Superior temporal gyrus (tissue), 1 donor: ENCODE data around the gene GOLGA6L22.
A peak's percentile ranks its signal among the peaks of the same experiment; 100 is the strongest.
"Not testable (repeated sequence)": the region's sequence is repeated elsewhere in the genome, so short reads cannot be mapped to it uniquely, and the experiment has no call there.

Source experiments
- DNase-seq: peaks from one replicate; pipeline ENCODE4 v3.0.0-alpha.2; 2016; ENCODE audit errors: extremely low spot score

GOLGA6L22 gene

GRCh38 chr15:22458603-22459002 is at the start of gene GOLGA6L22:
GOLGA6L22 (plus strand) TSS chr15:22458903; CDS start chr15:22458994, 91 bp downstream.
- DNase-seq = not testable (repeated sequence)

DNA sequence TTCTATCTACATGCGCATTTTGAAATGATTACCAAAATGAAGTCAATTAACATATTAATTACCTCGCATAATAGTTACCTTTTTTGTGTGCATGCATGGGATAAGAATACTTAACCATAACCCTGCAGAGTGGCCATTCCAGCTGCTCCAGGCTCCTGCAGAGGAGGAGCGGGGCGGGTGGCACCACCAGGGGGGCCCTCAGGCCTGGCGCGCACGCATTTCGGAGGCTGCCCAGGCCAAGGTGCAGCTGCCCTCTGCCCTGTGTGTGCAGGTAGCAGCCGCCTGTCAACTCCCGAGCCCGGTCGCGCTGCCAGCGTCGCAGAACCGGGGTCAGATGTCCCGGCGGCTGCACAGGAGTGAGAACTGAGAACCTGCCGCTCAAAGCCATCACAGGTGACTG is 41.4 kb upstream of the GOLGA6L22 start:
- DNase-seq = not testable (repeated sequence)

- not testable (repeated sequence) for DNase-seq
Observed at GRCh38 chr15:22417795-22418194, 40.9 kb upstream of the GOLGA6L22 start.

DNA sequence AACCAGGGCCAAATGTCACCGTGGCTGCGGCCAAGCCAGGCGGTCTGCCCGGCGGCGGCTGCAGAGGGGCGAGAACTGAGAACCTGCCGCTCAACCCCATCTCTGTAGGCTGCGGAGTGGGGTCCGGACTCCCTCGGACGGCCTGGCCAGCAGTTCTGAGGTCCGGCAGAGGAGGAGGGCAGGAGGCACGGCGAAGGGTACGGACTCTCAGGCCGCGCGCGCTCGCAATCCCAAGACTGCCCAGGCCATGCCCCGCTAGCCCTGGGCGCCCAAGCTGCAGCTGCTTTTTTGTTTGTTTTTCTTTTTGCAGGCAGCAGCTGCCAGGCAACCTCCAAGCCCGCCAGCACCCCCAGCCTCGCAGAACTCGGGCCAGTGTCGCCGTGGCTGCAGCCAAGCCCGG is 40.5 kb upstream of the GOLGA6L22 start:
- DNase-seq = not testable (repeated sequence)

- DNase-seq = peak; percentile 2
Observed at GRCh38 chr15:22418666-22419065, 40.0 kb upstream of the GOLGA6L22 start.

- not testable (repeated sequence) for DNase-seq
Observed at GRCh38 chr15:22420340-22420739, 38.4 kb upstream of the GOLGA6L22 start.

DNA sequence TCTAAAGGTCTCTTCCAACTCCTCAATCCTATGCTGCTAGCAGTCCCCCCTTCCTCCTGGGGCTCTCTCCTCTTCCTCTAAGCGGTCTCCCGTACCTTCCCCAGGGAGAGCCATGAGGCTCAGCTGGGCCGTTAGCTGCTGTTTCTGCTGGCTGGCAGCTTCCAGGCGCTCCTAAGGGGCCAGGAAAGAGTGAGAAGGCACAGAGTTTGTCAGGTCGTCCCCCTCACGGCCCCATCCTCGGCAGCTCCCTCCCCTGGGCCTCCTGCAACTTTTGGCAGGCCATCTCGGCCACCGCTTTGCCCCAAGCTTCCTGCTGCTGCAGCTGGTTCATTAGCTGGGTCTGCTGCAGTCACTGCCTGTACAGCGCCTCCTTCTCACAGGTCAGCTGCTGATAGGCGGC is 29.3 kb upstream of the GOLGA6L22 start:
- DNase-seq = not testable (repeated sequence)

DNA sequence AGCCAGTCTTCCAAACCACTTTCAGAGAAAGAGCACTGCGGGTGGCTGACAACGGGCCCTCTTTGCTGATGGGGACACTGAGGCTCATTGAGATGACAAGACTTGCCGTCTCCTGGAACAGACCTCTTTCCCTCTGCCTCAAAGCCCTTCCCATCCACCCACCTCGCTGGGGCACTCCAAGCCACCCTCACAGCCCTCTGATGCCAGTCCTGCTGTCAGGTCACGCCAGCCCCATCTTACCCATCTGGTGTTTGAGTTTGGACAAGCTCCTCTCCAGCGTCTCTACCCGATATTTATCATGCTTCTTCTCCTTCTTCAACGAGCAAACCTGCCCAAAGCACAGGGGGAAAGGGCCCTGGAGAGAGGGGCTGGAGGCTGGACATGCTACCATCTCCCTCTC is 27.0 kb upstream of the GOLGA6L22 start:
- DNase-seq = not testable (repeated sequence)

DNA sequence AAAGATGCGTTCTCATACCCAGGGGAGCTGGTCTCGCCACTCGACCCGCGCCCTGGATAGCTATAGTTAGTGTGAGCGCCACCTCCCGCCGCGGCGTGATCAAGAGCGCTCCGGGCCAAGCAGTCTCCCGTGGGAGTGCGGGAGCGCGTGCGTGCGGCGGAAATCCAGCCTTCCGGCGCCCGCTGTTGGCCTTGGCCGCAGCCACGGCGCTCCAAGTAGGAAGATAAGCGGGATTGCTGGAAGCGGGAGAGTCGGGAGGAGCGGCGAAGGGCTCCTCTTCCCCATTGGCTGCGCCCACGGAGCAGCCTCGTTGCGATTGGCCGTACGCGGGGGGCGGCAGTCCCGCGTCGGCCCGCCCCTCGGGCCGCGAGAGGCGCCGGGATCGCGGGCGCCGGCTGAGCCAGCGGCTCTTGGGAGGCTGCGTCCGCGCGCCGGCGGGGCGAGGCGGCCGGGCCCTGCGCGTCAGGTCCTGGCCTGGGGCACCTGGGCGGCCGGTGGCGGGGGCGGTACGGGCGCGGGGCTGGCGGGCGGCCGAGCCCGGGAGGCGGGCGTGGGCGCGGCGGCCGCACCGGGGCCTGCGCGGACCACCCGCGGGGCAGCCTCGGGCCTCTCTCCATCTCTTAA is 35.9 kb downstream of the GOLGA6L22 start:
- peak; percentile 11 for DNase-seq

GRCh38 chr15:22497200-22497599 is 38.5 kb downstream of the GOLGA6L22 start:
- DNase-seq = not testable (repeated sequence)

GRCh38 chr15:22498220-22498925 is 39.7 kb downstream of the GOLGA6L22 start:
- DNase-seq = not testable (repeated sequence)

- not testable (repeated sequence) for DNase-seq
Observed at GRCh38 chr15:22502272-22502671, 43.6 kb downstream of the GOLGA6L22 start.

DNA sequence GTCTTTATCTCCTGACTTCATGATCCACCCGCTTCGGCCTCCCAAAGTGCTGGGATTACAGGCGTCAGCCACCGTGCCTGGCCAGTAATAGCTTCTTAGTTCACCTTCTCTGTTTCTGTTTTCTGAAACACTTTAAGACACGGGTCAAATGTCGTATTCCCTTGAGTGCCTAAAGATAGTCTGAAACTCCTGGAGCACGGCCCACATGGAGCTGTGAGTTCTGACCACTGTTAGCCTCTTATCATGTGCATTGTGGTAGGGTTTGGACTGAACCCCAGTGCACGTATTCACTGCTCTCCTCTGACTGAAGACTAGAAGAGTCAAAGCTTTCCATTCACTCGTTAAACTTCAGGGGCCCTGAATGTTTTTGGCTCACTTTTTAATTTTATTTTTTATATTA is 48.3 kb downstream of the GOLGA6L22 start:
- DNase-seq = not testable (repeated sequence)

DNA sequence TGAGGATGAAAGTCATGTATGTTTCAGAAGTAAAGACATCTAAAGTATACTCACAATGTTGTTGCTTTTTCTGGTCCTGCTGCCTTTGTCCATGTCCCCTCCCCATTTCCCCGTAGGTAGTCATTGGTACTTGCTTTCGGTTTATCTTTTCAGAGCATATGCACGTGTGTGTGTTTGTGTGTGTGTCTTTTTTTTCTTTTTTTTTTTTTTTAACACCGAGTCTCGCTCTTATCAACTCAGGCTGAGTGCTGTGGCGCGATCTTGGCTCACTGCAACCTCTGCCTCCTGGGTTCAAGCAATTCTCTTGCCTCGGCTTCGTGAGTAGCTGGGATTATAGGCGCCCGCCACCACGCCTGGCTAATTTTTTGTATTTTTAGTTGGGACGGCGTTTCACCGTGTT is 57.4 kb downstream of the GOLGA6L22 start:
- DNase-seq = not testable (repeated sequence)
